ENCODE results near the gene ANLN. TPM values are rescaled to one million over a fixed set of nuclear protein-coding genes. Genes with fewer than 3 reads are reported as not detected.

Gene ANLN
- total RNA-seq, 4 donors from 2014 or later, result 0.73 to 1.8 (median 1.3) TPM

GRCh38 chr7:36449685-36450084 is 60.0 kb downstream of the ANLN start:
- no peaks in the 10 kb centered on the region for H3K4me1 ChIP-seq
- no peaks in the 10 kb centered on the region for H3K9me3 ChIP-seq
- no peak for ATAC-seq
- DNase-seq, result no peak
- no peaks in the 10 kb centered on the region for H3K36me3 ChIP-seq
- intact Hi-C loops (cut with DNase I; ENCODE audit: low total_unique reads), result no loop called here
- TF ChIP-seq CTCF (IDR thresholded peaks at IDR 0.05 in 4 of 5, conservative IDR thresholded peaks at IDR 0.05 in 1 of 5) (no peak), POLR2A (IDR thresholded peaks at IDR 0.05) (no peak)
- in situ Hi-C loops (cut with MboI; ENCODE audit: low sequenced_read_pairs in 4 of 4), result loop anchor here in 1 of 4 donors (25.0 kb wide), 1 partner anchor 738 kb away; no protein-coding TSS in a partner anchor
- H3K27me3 ChIP-seq, result no peaks in the 10 kb centered on the region
- H3K27ac ChIP-seq, result no peak overlapping the region
- H3K4me3 ChIP-seq, result no peak overlapping the region

GRCh38 chr7:36453769-36454168 is 64.1 kb downstream of the ANLN start:
- DNase-seq (no peak), ATAC-seq (no peak)
- Histone ChIP-seq H3K27me3 (no peaks in the 10 kb centered on the region), H3K36me3 (no peaks in the 10 kb centered on the region), H3K9me3 (no peaks in the 10 kb centered on the region), H3K4me3 (no peak overlapping the region), H3K27ac (no peak overlapping the region), H3K4me1 (no peaks in the 10 kb centered on the region)
- intact Hi-C loops (cut with DNase I; ENCODE audit: low total_unique reads), result no loop called here
- TF ChIP-seq CTCF (IDR thresholded peaks at IDR 0.05 in 4 of 5, conservative IDR thresholded peaks at IDR 0.05 in 1 of 5), result no peak
- TF ChIP-seq POLR2A (IDR thresholded peaks at IDR 0.05), result no peak
- in situ Hi-C loops (cut with MboI; ENCODE audit: low sequenced_read_pairs in 4 of 4), result loop anchor here in 1 of 4 donors (25.0 kb wide), 1 partner anchor 734 kb away; no protein-coding TSS in a partner anchor

GRCh38 chr7:36455646-36456045 is 66.0 kb downstream of the ANLN start:
- no peaks in the 10 kb centered on the region for H3K4me1 ChIP-seq
- no peak overlapping the region for H3K27ac ChIP-seq
- no peak for TF ChIP-seq POLR2A (IDR thresholded peaks at IDR 0.05)
- no peak for TF ChIP-seq CTCF (IDR thresholded peaks at IDR 0.05 in 4 of 5, conservative IDR thresholded peaks at IDR 0.05 in 1 of 5)
- no peaks in the 10 kb centered on the region for H3K36me3 ChIP-seq
- no peaks in the 10 kb centered on the region for H3K9me3 ChIP-seq
- in situ Hi-C loops (cut with MboI; ENCODE audit: low sequenced_read_pairs in 4 of 4) (loop anchor here in 1 of 4 donors (25.0 kb wide), 1 partner anchor 732 kb away; no protein-coding TSS in a partner anchor), intact Hi-C loops (cut with DNase I; ENCODE audit: low total_unique reads) (no loop called here)
- no peak overlapping the region for H3K4me3 ChIP-seq
- no peaks in the 10 kb centered on the region for H3K27me3 ChIP-seq
- ATAC-seq, result no peak
- no peak for DNase-seq

GRCh38 chr7:36456138-36456537 is 66.5 kb downstream of the ANLN start:
- DNase-seq (no peak), ATAC-seq (no peak)
- H3K27me3 ChIP-seq, result no peaks in the 10 kb centered on the region
- no peak overlapping the region for H3K4me3 ChIP-seq
- no peaks in the 10 kb centered on the region for H3K4me1 ChIP-seq
- no peaks in the 10 kb centered on the region for H3K36me3 ChIP-seq
- intact Hi-C loops (cut with DNase I; ENCODE audit: low total_unique reads), result no loop called here
- no peaks in the 10 kb centered on the region for H3K9me3 ChIP-seq
- no peak for TF ChIP-seq CTCF (IDR thresholded peaks at IDR 0.05 in 4 of 5, conservative IDR thresholded peaks at IDR 0.05 in 1 of 5)
- no peak for TF ChIP-seq POLR2A (IDR thresholded peaks at IDR 0.05)
- H3K27ac ChIP-seq, result no peak overlapping the region
- in situ Hi-C loops (cut with MboI; ENCODE audit: low sequenced_read_pairs in 4 of 4), result loop anchor here in 1 of 4 donors (25.0 kb wide), 1 partner anchor 731 kb away; no protein-coding TSS in a partner anchor

GRCh38 chr7:36456548-36456947 is 66.9 kb downstream of the ANLN start:
- no peaks in the 10 kb centered on the region for H3K27me3 ChIP-seq
- no peak overlapping the region for H3K27ac ChIP-seq
- in situ Hi-C loops (cut with MboI; ENCODE audit: low sequenced_read_pairs in 4 of 4) (loop anchor here in 1 of 4 donors (25.0 kb wide), 1 partner anchor 731 kb away; no protein-coding TSS in a partner anchor), intact Hi-C loops (cut with DNase I; ENCODE audit: low total_unique reads) (no loop called here)
- DNase-seq, result no peak
- no peaks in the 10 kb centered on the region for H3K36me3 ChIP-seq
- H3K4me3 ChIP-seq, result no peak overlapping the region
- no peak for ATAC-seq
- no peaks in the 10 kb centered on the region for H3K4me1 ChIP-seq
- H3K9me3 ChIP-seq, result no peaks in the 10 kb centered on the region
- TF ChIP-seq CTCF (IDR thresholded peaks at IDR 0.05 in 4 of 5, conservative IDR thresholded peaks at IDR 0.05 in 1 of 5), result no peak
- TF ChIP-seq POLR2A (IDR thresholded peaks at IDR 0.05), result no peak
